H1 (cell line): ENCODE measurements around the gene FARS2. TPM values are rescaled to one million over a fixed set of nuclear protein-coding genes. Genes with fewer than 3 reads are reported as not detected.

ENCODE experiments used
- EP300 ChIP-seq, 2 experiments: IDR thresholded peaks; 1 replicate in 1 of 2; 2 replicates in 1 of 2; pipeline ENCODE4 v1.6.1; 2011 to 2012; ENCODE audit warnings: low read depth in 2 of 2, low read length in 2 of 2, mild to moderate bottlenecking in 2 of 2, borderline replicate concordance in 1 of 2, inconsistent platforms in 1 of 2, moderate library complexity in 1 of 2
- polyA plus RNA-seq, 7 experiments: library from polyadenylated mRNA; depleted of rRNA in 3 of 7; stranded (reverse) in 5 of 7; unstranded in 2 of 7; fragments of >200 nt in 5 of 7; fragments of 200-250 nt in 2 of 7; gene quantifications; 1 replicate in 5 of 7; 2 replicates in 1 of 7; 4 replicates in 1 of 7; pipeline versions ENCODE4 v1.2.1 to v1.2.3, GENCODE V29; 2011 to 2013; ENCODE audit warnings: missing spikeins in 2 of 7, mixed read lengths in 2 of 7
- total RNA-seq: library from RNA; stranded (reverse); fragmentation: NEBNext Ultra II Directional; extraction: Animal tissue kit (Norgen Biotek cat#: 25700); gene quantifications from 2 replicates; pipeline ENCODE4 v1.2.1, GENCODE V29; 2021
- TF ChIP-seq, protein P1 (sequence below), 3 experiments: IDR thresholded peaks; 1 replicate in 2 of 3; 2 replicates in 1 of 3; pipeline versions ENCODE4 v1.5.1 to v1.6.1; 2011; ENCODE audit warnings: low read length in 3 of 3, mild to moderate bottlenecking in 3 of 3, inconsistent platforms in 2 of 3, low read depth in 1 of 3, moderate library complexity in 1 of 3; ENCODE audit not compliant: insufficient read depth in 1 of 3; ENCODE audit errors: control extremely low read depth in 1 of 3

The FARS2 gene
- total and polyA plus RNA-seq, 2 of the 8 experiments (the other 6 are each of a cell fraction or from before 2014, with no cell fraction given), result 11.7 to 14.4 TPM

DNA sequence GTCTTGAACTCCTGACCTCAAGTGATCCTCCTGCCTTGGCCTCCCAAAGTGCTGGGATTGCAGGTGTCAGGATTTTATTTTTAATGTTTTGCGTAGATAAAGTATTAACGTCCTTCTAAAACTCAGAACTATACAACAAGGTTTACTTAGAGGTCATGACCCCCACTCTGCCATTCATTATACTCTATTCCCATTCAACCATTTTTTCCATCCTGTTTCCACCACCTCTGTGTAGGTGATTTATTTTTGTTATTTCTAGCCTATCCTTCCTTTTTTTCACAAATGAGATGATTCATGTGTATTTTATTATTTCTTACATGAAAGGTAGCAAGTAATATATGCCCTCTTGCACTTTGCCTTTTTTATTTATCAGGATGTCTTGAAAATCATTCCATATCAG lies 138.1 kb downstream of the FARS2 start (continued):
- no peak for TF ChIP-seq EP300 (IDR thresholded peaks at IDR 0.05; ENCODE audit: borderline replicate concordance in 1 of 2, low read depth in 2 of 2, low read length in 2 of 2)
- TF ChIP-seq, protein P1, sequence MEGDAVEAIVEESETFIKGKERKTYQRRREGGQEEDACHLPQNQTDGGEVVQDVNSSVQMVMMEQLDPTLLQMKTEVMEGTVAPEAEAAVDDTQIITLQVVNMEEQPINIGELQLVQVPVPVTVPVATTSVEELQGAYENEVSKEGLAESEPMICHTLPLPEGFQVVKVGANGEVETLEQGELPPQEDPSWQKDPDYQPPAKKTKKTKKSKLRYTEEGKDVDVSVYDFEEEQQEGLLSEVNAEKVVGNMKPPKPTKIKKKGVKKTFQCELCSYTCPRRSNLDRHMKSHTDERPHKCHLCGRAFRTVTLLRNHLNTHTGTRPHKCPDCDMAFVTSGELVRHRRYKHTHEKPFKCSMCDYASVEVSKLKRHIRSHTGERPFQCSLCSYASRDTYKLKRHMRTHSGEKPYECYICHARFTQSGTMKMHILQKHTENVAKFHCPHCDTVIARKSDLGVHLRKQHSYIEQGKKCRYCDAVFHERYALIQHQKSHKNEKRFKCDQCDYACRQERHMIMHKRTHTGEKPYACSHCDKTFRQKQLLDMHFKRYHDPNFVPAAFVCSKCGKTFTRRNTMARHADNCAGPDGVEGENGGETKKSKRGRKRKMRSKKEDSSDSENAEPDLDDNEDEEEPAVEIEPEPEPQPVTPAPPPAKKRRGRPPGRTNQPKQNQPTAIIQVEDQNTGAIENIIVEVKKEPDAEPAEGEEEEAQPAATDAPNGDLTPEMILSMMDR (IDR thresholded peaks at IDR 0.05; ENCODE audit: control extremely low read depth in 1 of 3, insufficient read depth in 1 of 3, low read depth in 1 of 3, low read length in 3 of 3), result no peak
